Muscle layer of colon (tissue), 2 donors: Measurements from ENCODE around the gene CERS3.

Experiments
- H3K27ac ChIP-seq: one replicate; pipeline ENCODE4 v1.7.0; 2013; ENCODE audit warnings: low read depth, mild to moderate bottlenecking, low read length, moderate library complexity
- H3K27me3 ChIP-seq, 2 donors: one replicate each; pipeline ENCODE4 v1.7.0; 2013; ENCODE audit warnings: low read length in 2 of 2, mild to moderate bottlenecking in 2 of 2; ENCODE audit not compliant: insufficient read depth in 2 of 2, control insufficient read depth in 1 of 2
- H3K36me3 ChIP-seq: one replicate; pipeline ENCODE4 v1.7.0; 2013; ENCODE audit warnings: mild to moderate bottlenecking, low read length; ENCODE audit not compliant: insufficient read depth
- H3K4me1 ChIP-seq: one replicate; pipeline ENCODE4 v1.7.0; 2013; ENCODE audit warnings: mild to moderate bottlenecking, low read length; ENCODE audit not compliant: insufficient read depth
- H3K4me3 ChIP-seq, 2 donors: one replicate each; pipeline ENCODE4 v1.7.0; 2013; ENCODE audit warnings: low read length in 2 of 2, low read depth in 1 of 2, mild to moderate bottlenecking in 1 of 2, moderate library complexity in 1 of 2
- H3K9ac ChIP-seq: one replicate; pipeline ENCODE4 v1.7.0; 2013; ENCODE audit warnings: low read length
- H3K9me3 ChIP-seq: one replicate; pipeline ENCODE4 v1.7.0; 2013; ENCODE audit warnings: mild to moderate bottlenecking, low read length
- donor health status: abdominal sarcoma.
- donor health status: Adenocarcinoma of cecum.

The CERS3 gene

DNA sequence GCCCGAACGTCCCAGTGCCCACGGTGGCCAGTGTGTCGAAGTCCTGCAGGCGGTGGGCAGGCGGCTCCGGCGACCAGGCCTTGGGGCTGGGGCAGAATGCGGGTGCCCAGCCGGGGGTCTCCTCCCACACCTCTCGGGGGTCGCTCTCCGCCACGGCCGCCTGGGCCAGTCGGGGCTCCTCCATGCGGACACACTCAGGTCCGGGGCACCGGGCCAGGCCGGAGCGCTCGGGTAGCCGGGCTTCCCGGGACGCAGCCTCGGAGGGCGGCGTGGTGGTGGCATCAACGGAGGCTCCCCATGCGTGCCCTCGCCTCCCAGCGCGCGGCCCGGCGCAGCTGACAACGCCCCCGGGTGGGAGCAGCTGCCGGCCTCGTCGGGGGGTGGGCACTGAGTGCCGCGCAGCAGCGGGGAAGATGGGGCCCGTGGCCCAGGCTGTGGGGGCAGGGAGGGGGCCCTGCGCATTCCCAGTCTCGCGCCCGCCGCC is 30.1 kb upstream of the CERS3 start:
- H3K4me1 ChIP-seq, result no peaks in the 10 kb centered on the region
- H3K4me3 ChIP-seq, result no peak overlapping the region
- H3K27me3 ChIP-seq, result no peaks in the 10 kb centered on the region
- no peak overlapping the region for H3K9ac ChIP-seq
- H3K36me3 ChIP-seq, result no peaks in the 10 kb centered on the region
- H3K9me3 ChIP-seq, result no peaks in the 10 kb centered on the region
- H3K27ac ChIP-seq, result no peak overlapping the region

DNA sequence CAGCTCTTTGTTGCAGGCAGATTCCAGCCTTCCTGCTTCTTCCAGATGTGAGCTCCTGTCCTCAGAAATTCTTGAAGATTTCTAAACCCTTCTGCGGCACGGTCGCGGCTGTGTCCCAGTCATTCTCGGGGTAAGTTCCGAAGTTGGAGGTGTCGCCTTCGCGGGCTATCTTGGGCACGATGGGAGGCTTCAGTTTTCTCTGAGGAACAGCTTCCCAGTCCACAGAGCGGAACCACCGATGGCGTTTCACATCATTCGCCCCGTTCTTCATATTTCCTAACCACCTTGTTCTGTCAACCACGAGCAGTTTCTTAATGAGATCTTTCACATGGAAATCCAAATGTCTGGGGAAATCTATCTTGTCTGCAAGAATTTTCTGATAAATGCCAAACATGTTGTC is 24.7 kb upstream of the CERS3 start:
- Histone ChIP-seq H3K9ac (no peak overlapping the region), H3K4me1 (no peaks in the 10 kb centered on the region)

GRCh38 chr15:100547961-100548360 is 19.2 kb upstream of the CERS3 start:
- Histone ChIP-seq H3K9ac (no peak overlapping the region), H3K27ac (no peak overlapping the region), H3K4me3 (no peak overlapping the region), H3K9me3 (no peaks in the 10 kb centered on the region), H3K4me1 (no peaks in the 10 kb centered on the region), H3K36me3 (no peaks in the 10 kb centered on the region), H3K27me3 (peaks cover 0 to 6% of the 10 kb centered on the region in 2 donors)

More for the DNA sequence above, 24.7 kb upstream of the CERS3 start:
- no peak overlapping the region for H3K27ac ChIP-seq
- H3K36me3 ChIP-seq, result no peaks in the 10 kb centered on the region
- H3K4me3 ChIP-seq, result no peak overlapping the region
- no peaks in the 10 kb centered on the region for H3K9me3 ChIP-seq
- H3K27me3 ChIP-seq, result no peaks in the 10 kb centered on the region

DNA sequence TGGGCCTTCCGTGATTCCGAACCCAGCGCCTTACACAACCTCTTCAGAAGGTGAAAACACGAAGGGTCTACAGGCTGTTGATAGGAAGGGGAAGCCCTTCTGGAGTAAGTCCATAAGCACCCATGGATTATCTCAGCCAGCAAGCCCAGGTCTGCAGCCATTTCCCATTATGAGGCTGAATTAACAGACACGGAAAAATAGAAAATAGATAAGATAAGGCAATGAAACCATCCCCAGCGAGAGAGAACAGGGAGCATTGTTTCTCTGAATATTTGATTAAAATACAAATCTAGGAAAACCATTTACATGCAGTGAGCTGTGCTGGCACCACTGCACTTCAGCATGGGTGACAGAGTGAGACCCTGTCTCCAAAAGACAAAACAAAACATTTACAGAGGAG is 16.2 kb upstream of the CERS3 start:
- Histone ChIP-seq H3K4me1 (no peaks in the 10 kb centered on the region), H3K9ac (no peak overlapping the region), H3K4me3 (no peak overlapping the region)

DNA sequence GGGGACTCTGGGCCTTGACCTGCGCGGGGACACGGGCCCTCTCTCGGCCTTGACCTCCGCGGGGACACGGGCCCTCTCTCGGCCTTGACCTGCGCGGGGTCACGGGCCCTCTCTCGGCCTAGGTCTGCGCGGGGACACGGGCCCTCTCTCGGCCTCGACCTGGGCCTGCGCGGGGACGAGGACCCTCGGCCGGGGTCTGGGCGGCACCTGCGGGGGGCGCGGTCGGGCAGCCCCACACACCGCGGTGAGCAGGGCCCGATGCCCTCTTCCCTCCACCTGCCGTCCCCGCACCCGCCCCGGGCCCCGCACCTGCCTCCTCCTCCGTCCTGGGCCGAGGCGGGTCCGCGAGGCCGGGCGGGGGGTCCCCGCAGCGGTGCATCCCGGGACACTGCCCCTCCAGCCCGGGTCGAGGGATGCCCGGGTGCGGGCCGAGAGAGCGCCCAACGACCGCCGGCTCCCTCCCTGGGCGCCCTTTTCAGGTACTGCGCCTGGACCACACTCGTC is 15.6 kb upstream of the CERS3 start:
- Histone ChIP-seq H3K27me3 (peaks cover 0 to 6% of the 10 kb centered on the region in 2 donors), H3K27ac (no peak overlapping the region), H3K4me1 (no peaks in the 10 kb centered on the region), H3K9me3 (no peaks in the 10 kb centered on the region), H3K9ac (no peak overlapping the region), H3K36me3 (no peaks in the 10 kb centered on the region), H3K4me3 (no peak overlapping the region)

More for the DNA sequence above, 16.2 kb upstream of the CERS3 start:
- Histone ChIP-seq H3K9me3 (no peaks in the 10 kb centered on the region), H3K27ac (no peak overlapping the region), H3K36me3 (no peaks in the 10 kb centered on the region), H3K27me3 (peaks cover 0 to 6% of the 10 kb centered on the region in 2 donors)

- H3K9ac ChIP-seq, result no peak overlapping the region
- peaks cover 0 to 6% of the 10 kb centered on the region in 2 donors for H3K27me3 ChIP-seq
- no peak overlapping the region for H3K27ac ChIP-seq
- no peak overlapping the region for H3K4me3 ChIP-seq
- H3K9me3 ChIP-seq, result no peaks in the 10 kb centered on the region
- no peaks in the 10 kb centered on the region for H3K4me1 ChIP-seq
- no peaks in the 10 kb centered on the region for H3K36me3 ChIP-seq
Measured at GRCh38 chr15:100542290-100542689, 13.5 kb upstream of the CERS3 start.

DNA sequence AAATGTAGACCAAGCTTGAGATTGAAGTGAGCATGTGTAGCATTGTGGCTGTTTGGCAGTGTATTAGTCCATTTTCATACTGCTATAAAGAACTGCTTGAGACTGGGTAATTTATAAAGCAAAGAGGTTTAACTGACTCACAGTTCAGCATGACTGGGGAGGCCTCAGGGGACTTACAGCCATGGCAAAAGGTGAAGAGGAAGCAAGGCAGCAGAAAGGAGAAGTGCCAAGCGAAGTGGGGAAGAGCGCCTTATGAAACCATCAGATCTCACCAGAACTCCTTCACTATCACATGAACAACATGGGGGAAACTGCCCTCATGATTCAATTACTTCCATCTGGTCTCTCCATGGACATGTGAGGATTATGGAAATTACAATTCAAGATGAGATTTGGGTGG is 8.6 kb upstream of the CERS3 start:
- Histone ChIP-seq H3K4me3 (no peak overlapping the region), H3K9ac (no peak overlapping the region), H3K27me3 (no peaks in the 10 kb centered on the region), H3K36me3 (no peaks in the 10 kb centered on the region), H3K4me1 (no peaks in the 10 kb centered on the region), H3K27ac (no peak overlapping the region), H3K9me3 (no peaks in the 10 kb centered on the region)

- Histone ChIP-seq H3K27ac (no peak overlapping the region), H3K36me3 (no peaks in the 10 kb centered on the region), H3K9me3 (no peaks in the 10 kb centered on the region), H3K27me3 (no peaks in the 10 kb centered on the region), H3K4me3 (no peak overlapping the region), H3K9ac (no peak overlapping the region), H3K4me1 (no peaks in the 10 kb centered on the region)
Measured at GRCh38 chr15:100536733-100537132, 8.0 kb upstream of the CERS3 start.

DNA sequence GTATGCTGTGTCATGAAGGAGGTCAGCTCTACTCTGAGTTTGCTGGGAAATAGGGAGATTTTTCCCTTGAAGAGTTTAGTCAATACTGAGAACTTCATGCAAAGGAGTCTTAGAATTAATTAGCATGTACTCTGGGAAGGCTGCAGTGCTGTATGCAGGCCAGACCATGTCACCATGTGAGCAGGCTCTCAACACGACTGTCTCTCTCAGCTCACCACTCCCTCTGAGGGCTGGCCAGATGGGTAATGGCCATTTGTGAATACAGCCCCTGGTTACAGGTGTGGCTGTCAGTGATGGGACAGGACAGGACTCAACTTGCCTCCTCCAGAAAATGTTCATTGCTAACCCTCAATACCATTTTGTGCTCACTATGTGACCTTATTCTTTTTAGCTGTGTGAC is 5.1 kb upstream of the CERS3 start:
- H3K4me1 ChIP-seq, result no peaks in the 10 kb centered on the region
- no peaks in the 10 kb centered on the region for H3K27me3 ChIP-seq
- no peak overlapping the region for H3K9ac ChIP-seq
- H3K4me3 ChIP-seq, result no peak overlapping the region
- H3K9me3 ChIP-seq, result no peaks in the 10 kb centered on the region
- H3K27ac ChIP-seq, result no peak overlapping the region
- no peaks in the 10 kb centered on the region for H3K36me3 ChIP-seq

GRCh38 chr15:100531823-100532327 is 3.1 kb upstream of the CERS3 start:
- H3K9ac ChIP-seq, result no peak overlapping the region

GRCh38 chr15:100531204-100531603 is 2.5 kb upstream of the CERS3 start:
- Histone ChIP-seq H3K27me3 (no peaks in the 10 kb centered on the region), H3K9me3 (no peaks in the 10 kb centered on the region), H3K36me3 (no peaks in the 10 kb centered on the region), H3K4me3 (no peak overlapping the region), H3K4me1 (peaks cover 6% of the 10 kb centered on the region), H3K27ac (no peak overlapping the region), H3K9ac (no peak overlapping the region)

More at GRCh38 chr15:100531823-100532327, 3.1 kb upstream of the CERS3 start:
- Histone ChIP-seq H3K9me3 (no peaks in the 10 kb centered on the region), H3K27me3 (no peaks in the 10 kb centered on the region), H3K36me3 (no peaks in the 10 kb centered on the region), H3K4me3 (no peak overlapping the region), H3K27ac (no peak overlapping the region), H3K4me1 (no peaks in the 10 kb centered on the region)

- Histone ChIP-seq H3K27me3 (no peaks in the 10 kb centered on the region), H3K36me3 (no peaks in the 10 kb centered on the region), H3K4me1 (peaks cover 14% of the 10 kb centered on the region), H3K27ac (no peak overlapping the region), H3K4me3 (no peak overlapping the region), H3K9ac (no peak overlapping the region), H3K9me3 (no peaks in the 10 kb centered on the region)
Measured at GRCh38 chr15:100529556-100529955, 806 bp upstream of the CERS3 start.
